GM21360 (cell line): ENCODE results near the gene CYP3A5.
"Not testable (repeated sequence)": the region's sequence is repeated elsewhere in the genome, so short reads cannot be mapped to it uniquely, and the experiment has no call there.

Experiments
- ATAC-seq: cut with Tn5 transposase; IDR thresholded peaks from one replicate; pipeline ENCODE4 v1.9.1; 2021; ENCODE audit warnings: mild to moderate bottlenecking, moderate library complexity; ENCODE audit not compliant: unreplicated experiment

CYP3A5 gene

GRCh38 chr7:99679400-99680191 lies at the start of gene CYP3A5:
TSS of gene CYP3A5 (minus strand) at chr7:99679996. CDS start at chr7:99679896, 100 bp downstream.
- ATAC-seq: no peak

- no peak for ATAC-seq
Measured at GRCh38 chr7:99728615-99729014, 48.8 kb upstream of the CYP3A5 start.

DNA sequence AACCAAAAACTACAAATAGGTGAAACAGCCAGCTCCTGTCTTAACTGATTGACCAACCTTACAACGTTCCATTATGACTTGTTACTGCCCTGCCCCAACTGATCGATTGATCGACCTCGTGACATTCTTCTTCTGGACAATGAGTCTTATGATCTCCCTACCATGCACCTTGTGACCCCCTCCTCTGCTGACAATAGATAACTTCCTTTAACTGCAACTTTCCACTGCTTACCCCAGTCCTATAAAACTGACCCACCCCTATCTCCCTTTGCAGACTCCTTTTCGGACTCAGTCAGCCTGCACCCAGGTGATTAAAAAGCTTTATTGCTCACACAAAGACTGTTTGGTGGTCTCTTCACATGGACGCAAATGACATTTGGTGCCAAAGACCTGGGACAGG lies 43.4 kb upstream of the CYP3A5 start:
- ATAC-seq: not testable (repeated sequence)

- no peak for ATAC-seq
Measured at GRCh38 chr7:99720800-99721595, 41.2 kb upstream of the CYP3A5 start.

DNA sequence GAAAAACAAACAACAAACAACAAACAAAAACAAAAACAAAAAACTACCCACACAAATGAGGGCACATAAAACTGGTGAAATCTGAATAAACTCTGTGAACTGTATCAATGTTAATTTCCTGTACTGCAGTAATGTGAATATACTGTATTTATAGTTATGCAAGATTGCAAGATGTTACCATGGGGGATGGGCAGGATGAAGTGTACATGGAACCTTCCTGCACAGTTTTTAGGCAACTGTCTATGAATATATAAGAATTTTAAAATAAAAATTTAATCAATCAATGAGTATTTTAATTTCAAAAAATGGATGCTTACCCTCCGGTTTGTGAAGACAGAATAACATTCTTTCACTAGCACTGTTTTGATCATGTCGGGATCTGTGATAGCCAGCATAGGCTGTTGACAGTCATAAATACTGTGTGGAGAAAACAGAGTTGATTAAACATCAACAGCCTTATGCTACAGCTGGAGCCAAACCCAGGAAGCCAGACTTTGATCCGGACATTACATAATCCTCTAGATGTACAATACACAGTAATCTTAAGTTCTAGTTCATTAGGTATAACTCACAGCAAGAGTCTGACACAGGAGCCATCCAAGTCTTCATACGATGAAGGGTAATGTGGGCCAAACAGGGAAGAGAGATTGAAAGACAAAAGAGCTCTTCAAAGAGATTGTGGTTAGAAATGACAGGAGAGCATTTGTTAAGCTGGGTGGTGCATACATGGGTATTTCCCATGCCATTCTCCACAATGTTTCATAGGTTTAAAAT lies 40.4 kb upstream of the CYP3A5 start:
- ATAC-seq: no peak

DNA sequence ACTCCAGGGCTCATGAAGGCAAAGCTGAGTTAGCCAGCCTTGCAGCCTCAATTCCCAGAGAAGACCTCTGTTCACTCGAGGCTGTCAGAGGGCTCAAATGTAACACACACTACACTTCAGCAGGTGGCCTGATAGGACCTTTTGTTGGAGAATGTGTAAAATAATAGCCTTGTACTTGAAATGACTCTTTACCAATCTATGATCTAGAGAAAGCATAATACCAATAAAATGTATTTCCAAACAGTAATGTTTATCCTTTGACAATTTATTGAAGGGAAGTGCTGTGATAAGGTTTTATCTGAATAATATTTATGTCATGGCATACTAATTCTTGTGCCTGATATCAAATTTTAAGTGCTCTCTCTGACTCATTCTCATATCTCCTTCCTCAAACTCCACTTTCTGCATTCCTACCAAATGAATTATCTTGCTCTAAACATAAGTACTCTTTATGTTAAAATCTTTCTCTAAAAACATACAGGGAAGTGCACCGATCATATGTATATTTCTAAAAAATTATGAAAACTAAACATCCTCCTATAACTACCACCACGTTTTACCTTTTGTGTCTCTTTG lies 34.3 kb upstream of the CYP3A5 start:
- ATAC-seq: no peak

GRCh38 chr7:99709838-99710578 lies 30.2 kb upstream of the CYP3A5 start:
- no peak for ATAC-seq

DNA sequence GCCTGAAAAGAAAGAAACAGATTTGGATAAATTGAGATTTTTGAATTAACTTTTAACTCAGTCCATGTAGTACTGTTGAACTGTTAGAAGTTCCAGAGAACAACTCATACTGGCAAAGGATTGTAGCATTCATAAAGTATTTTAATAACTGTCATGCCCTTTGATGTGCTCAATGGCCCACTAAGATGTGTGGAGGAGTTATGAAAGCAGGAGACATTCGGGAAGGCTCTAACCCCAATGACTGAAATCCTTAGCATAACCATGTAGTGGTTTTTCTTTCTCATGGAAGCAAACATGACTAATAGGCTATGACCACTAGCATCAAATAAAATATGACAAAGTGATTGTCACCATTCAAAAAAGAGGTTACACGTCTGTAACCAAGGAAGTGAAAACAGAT lies 29.5 kb upstream of the CYP3A5 start:
- no peak for ATAC-seq

DNA sequence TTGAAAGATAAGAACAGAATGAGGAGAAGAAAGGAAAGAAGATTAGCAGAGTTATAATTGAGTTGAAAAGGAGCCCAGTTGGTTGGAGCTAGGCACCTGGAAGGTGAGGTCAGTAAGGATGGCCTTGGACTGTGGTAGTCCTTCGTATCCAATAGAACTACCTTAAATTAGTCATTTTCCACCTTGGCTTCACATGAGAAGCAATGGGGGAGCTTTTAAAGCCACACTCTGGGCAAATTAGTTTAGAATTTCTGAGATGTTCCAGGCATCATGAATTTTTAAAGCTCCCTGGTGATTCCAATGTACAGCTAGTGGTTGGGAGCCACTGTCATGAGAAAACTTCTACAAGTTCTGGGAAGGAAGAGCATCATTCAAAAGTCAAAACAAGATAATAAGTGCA lies 27.3 kb upstream of the CYP3A5 start:
- ATAC-seq: no peak

GRCh38 chr7:99699946-99700345 lies 20.1 kb upstream of the CYP3A5 start:
- ATAC-seq: no peak

- not testable (repeated sequence) for ATAC-seq
Measured at GRCh38 chr7:99698867-99699730, 19.3 kb upstream of the CYP3A5 start.

GRCh38 chr7:99694912-99695304 lies 15.1 kb upstream of the CYP3A5 start:
- ATAC-seq: no peak

DNA sequence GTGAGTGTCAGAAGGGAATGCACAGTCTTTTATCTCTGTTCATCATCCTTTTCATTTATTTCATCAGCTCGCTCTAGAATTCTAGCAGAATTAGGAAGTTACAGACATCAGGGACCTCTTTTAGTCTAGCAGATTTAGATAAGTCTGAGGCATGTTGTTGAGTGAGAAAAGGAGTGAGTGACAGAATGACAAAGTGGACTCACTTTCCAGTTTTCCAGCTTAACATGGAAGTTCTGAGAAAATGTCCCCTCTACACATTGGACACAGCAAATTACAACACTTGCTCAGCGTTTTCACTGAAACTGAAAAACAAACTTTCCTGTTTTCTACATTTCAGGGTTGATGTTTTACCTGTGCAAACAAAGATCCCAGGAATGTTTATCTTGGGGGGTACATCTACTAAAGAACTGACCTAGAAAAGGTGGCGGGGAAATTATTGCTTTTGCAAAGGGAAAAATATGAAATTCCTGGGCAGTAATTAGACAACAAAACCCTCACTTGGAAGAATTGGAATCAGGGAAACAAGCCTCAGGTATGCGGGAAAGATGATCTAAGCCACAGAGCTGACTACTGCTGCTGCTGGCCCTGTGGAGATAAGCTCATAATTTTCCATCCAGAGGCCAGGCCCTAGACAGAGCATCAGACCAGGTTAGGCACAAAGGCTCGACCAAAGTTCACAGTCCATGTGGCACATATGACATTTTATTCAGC lies 14.6 kb upstream of the CYP3A5 start:
- ATAC-seq: no peak

DNA sequence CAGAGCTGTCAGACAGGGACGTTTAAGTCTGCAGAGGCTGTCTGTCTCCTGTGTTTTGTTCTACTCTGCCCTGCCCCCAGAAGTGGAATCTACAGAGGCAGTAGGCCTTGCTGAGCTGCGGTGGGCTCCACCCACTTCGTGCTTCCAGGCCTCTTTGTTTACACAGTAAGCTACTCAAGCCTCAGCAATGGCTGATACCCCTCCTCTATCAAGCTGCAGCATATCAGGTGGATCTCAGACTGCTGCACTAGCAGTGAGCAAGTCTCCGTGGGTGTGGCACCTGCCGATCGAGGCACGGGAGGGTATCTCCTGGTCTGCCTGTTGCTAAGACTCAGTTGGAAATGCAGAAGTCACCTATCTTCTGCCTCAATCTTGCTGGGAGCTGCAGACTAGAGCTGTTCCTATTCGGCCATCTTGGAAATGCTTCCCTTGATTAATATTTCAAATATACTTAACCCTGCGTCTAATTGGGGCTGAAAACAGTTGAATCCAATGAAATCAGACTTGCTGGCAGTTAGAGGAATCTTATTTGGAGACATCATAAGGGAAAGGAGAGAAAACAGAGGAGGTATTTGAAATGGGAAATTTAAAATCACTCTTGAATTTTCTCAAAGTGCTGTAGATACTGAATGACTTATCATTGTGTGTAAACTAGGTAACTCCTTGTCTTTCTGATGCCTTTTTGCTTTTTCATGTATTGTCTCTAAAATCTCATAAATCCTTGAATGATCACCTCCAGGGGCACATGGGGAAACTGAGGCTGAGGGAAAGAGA lies 13.8 kb upstream of the CYP3A5 start:
- no peak for ATAC-seq

DNA sequence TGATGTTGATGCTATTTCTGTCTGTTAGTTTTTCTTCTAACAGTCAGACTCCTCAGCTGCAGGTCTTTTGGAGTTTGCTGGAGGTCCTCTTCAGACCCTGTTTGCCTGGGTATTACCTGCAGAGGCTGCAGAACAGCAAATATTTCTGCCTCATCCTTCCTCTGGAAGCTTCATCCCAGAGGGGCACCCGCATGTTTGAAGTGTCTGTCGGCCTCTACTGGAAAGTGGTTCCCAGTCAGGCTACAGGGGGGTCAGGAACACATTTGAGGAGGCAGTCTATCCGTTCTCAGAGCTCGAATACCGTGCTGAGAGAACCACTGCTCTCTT lies 13.3 kb upstream of the CYP3A5 start:
- ATAC-seq: no peak

- ATAC-seq: not testable (repeated sequence)
Measured at GRCh38 chr7:99692563-99692962, 12.8 kb upstream of the CYP3A5 start.

- ATAC-seq: not testable (repeated sequence)
Measured at GRCh38 chr7:99691658-99692057, 11.9 kb upstream of the CYP3A5 start.

DNA sequence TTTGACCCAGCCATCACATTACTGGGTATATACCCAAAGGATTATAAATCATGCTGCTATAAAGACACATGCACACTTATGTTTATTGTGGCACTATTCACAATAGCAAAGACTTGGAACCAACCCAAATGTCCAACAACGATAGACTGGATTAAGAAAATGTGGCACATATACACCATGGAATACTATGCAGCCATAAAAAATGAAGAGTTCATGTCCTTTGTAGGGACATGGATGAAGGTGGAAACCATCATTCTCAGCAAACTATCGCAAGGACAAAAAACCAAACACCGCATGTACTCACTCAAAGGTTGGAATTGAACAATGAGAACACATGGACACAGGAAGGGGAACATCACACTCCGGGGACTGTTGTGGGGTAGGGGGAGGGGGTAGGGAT lies 11.1 kb upstream of the CYP3A5 start:
- ATAC-seq: not testable (repeated sequence)
